H1 (cell line): ENCODE measurements around the gene TGFB1. TPM values are rescaled to one million over a fixed set of nuclear protein-coding genes. Genes with fewer than 3 reads are reported as not detected.

Source experiments
- CTCF ChIA-PET: fragments of 300-600 bp; sonication (Branson Sonifier 250); formaldehyde crosslinking; loops from one replicate; lab custom pipeline; 2021; ENCODE audit not compliant: partially characterized antibody; lab: Charles Lee
- POLR2A ChIA-PET: fragments of 300-600 bp; sonication (Branson Sonifier 250); formaldehyde crosslinking; loops from one replicate; lab custom pipeline; 2021; ENCODE audit warnings: inconsistent platforms; ENCODE audit not compliant: partially characterized antibody; lab: Charles Lee
- DNase-seq, 2 experiments: peaks; one replicate each; pipeline versions ENCODE4 v3.0.0 to v3.0.0-alpha.2; 2010 to 2022; ENCODE audit warnings: low spot score in 2 of 2, low read depth in 1 of 2, mixed read lengths in 1 of 2
- FAIRE-seq: peaks from 2 replicates; lab custom pipeline; 2011; peaks lifted over from hg19 to GRCh38; lab: Jason Lieb, UNC
- H2AFZ ChIP-seq: 2 replicates; pipeline ENCODE4 v1.8.1; 2012; ENCODE audit warnings: low read length, inconsistent platforms
- H2AK5ac ChIP-seq: 2 replicates; pipeline ENCODE4 v1.6.1; 2013; ENCODE audit warnings: low read depth, low read length
- H2BK120ac ChIP-seq: replicated peaks from 2 replicates; pipeline ENCODE3; 2013; ENCODE audit warnings: low read depth, low read length, inconsistent platforms
- H2BK12ac ChIP-seq: 2 replicates; pipeline ENCODE4 v1.6.1; 2013; ENCODE audit warnings: low read depth, low read length
- H2BK15ac ChIP-seq: 2 replicates; pipeline ENCODE4 v1.6.1; 2013; ENCODE audit warnings: low read length
- H2BK20ac ChIP-seq: 2 replicates; pipeline ENCODE4 v1.6.1; 2013; ENCODE audit warnings: low read length
- H2BK5ac ChIP-seq: 2 replicates; pipeline ENCODE4 v1.6.1; 2013; ENCODE audit warnings: low read depth, low read length
- H3K14ac ChIP-seq: 2 replicates; pipeline ENCODE4 v1.6.1; 2013; ENCODE audit warnings: inconsistent platforms; ENCODE audit not compliant: insufficient read length
- H3K18ac ChIP-seq: 2 replicates; pipeline ENCODE4 v1.6.1; 2013; ENCODE audit warnings: low read length; ENCODE audit errors: extremely low read depth
- H3K23ac ChIP-seq: 2 replicates; pipeline ENCODE4 v1.6.1; 2013; ENCODE audit warnings: inconsistent platforms; ENCODE audit not compliant: insufficient read length
- H3K23me2 ChIP-seq: 2 replicates; pipeline ENCODE4 v1.6.1; 2013; ENCODE audit warnings: low read depth, low read length
- H3K27ac ChIP-seq: 2 replicates; pipeline ENCODE4 v1.6.1; 2011; ENCODE audit warnings: low read depth, low read length, inconsistent platforms
- H3K27me3 ChIP-seq, 4 experiments: replicated peaks in 1 of 4; 1 replicate in 1 of 4; 2 replicates in 3 of 4; pipeline versions ENCODE4 v1.6.1 to v1.8.1; 2011 to 2013; ENCODE audit warnings: low read length in 3 of 4, mild to moderate bottlenecking in 3 of 4, inconsistent platforms in 2 of 4, mixed read lengths in 2 of 4, moderate library complexity in 1 of 4; ENCODE audit not compliant: control insufficient read depth in 3 of 4, insufficient read depth in 3 of 4; ENCODE audit errors: extremely low read depth in 1 of 4
- H3K36me3 ChIP-seq, 4 experiments: 2 replicates each; pipeline versions ENCODE4 v1.6.1 to v1.8.1; 2011 to 2013; ENCODE audit warnings: mild to moderate bottlenecking in 4 of 4, low read length in 3 of 4, moderate library complexity in 2 of 4, control low read depth in 1 of 4, inconsistent platforms in 1 of 4; ENCODE audit not compliant: insufficient read depth in 4 of 4, control insufficient read depth in 2 of 4
- H3K4ac ChIP-seq: replicated peaks from 2 replicates; pipeline ENCODE3; 2013; ENCODE audit warnings: low read length, low read depth, mixed read lengths, inconsistent platforms; ENCODE audit not compliant: insufficient read length
- H3K4me1 ChIP-seq, 4 experiments: replicated peaks in 1 of 4; 1 replicate in 1 of 4; 2 replicates in 3 of 4; pipeline versions ENCODE4 v1.6.1 to v1.8.1; 2011 to 2013; ENCODE audit warnings: low read length in 3 of 4, inconsistent platforms in 2 of 4, mixed read lengths in 1 of 4; ENCODE audit not compliant: insufficient read depth in 4 of 4, control insufficient read depth in 3 of 4
- H3K4me2 ChIP-seq, 2 experiments: 2 replicates each; pipeline versions ENCODE4 v1.6.1 to v1.8.1; 2011 to 2013; ENCODE audit warnings: low read depth in 2 of 2, low read length in 2 of 2, control low read depth in 1 of 2, inconsistent platforms in 1 of 2, mild to moderate bottlenecking in 1 of 2; ENCODE audit not compliant: insufficient read depth in 1 of 2
- H3K4me3 ChIP-seq, 4 experiments: fragments of 200-600, 300-600 bp in 1 of 4; sonication (generic), shearing (Covaris generic), sonication (Bioruptor Twin) in 1 of 4; 2 replicates each; pipeline versions ENCODE4 v1.5.1 to v1.8.1; 2011 to 2016; ENCODE audit warnings: low read length in 4 of 4, low read depth in 3 of 4, control low read depth in 2 of 4, inconsistent platforms in 2 of 4, mild to moderate bottlenecking in 2 of 4, mixed read lengths in 1 of 4, moderate library complexity in 1 of 4; ENCODE audit not compliant: insufficient read depth in 2 of 4; ENCODE audit errors: extremely low read depth in 1 of 4
- H3K56ac ChIP-seq: replicated peaks from 2 replicates; pipeline ENCODE3; 2013; ENCODE audit warnings: low read depth, mild to moderate bottlenecking, mixed read lengths, low read length, inconsistent platforms; ENCODE audit not compliant: insufficient read length
- H3K79me1 ChIP-seq: 2 replicates; pipeline ENCODE4 v1.6.1; 2013; ENCODE audit warnings: low read depth, low read length, control low read depth
- H3K79me2 ChIP-seq, 2 experiments: 2 replicates each; pipeline versions ENCODE4 v1.6.1 to v1.8.1; 2012 to 2013; ENCODE audit warnings: low read length in 2 of 2, mild to moderate bottlenecking in 2 of 2, inconsistent platforms in 1 of 2; ENCODE audit not compliant: insufficient read depth in 2 of 2, control insufficient read depth in 1 of 2
- H3K9ac ChIP-seq, 4 experiments: replicated peaks in 1 of 4; 1 replicate in 1 of 4; 2 replicates in 3 of 4; pipeline versions ENCODE4 v1.6.1 to v1.8.1; 2011 to 2013; ENCODE audit warnings: low read depth in 3 of 4, low read length in 3 of 4, control low read depth in 2 of 4, mild to moderate bottlenecking in 2 of 4, moderate library complexity in 2 of 4, inconsistent platforms in 1 of 4; ENCODE audit errors: extremely low read depth in 1 of 4
- H3K9me3 ChIP-seq, 2 experiments: 2 replicates each; pipeline versions ENCODE4 v1.6.1 to v1.8.1; 2012 to 2013; ENCODE audit warnings: mild to moderate bottlenecking in 2 of 2, moderate library complexity in 2 of 2, control low read depth in 1 of 2, inconsistent platforms in 1 of 2, low read depth in 1 of 2, low read length in 1 of 2, mixed read lengths in 1 of 2; ENCODE audit not compliant: insufficient read depth in 2 of 2
- H4K20me1 ChIP-seq, 2 experiments: replicated peaks in 1 of 2; 2 replicates each; pipeline versions ENCODE3 to v1.8.1; 2011 to 2013; ENCODE audit warnings: inconsistent platforms in 2 of 2, low read length in 2 of 2, mild to moderate bottlenecking in 1 of 2; ENCODE audit not compliant: insufficient read depth in 2 of 2, control insufficient read depth in 1 of 2
- H4K5ac ChIP-seq: 2 replicates; pipeline ENCODE4 v1.6.1; 2013; ENCODE audit warnings: low read length, low read depth, mixed read lengths, inconsistent platforms; ENCODE audit not compliant: insufficient read length
- H4K8ac ChIP-seq: 2 replicates; pipeline ENCODE4 v1.8.0; 2013; ENCODE audit warnings: mild to moderate bottlenecking, moderate library complexity, low read length, inconsistent platforms; ENCODE audit not compliant: insufficient read depth; ENCODE audit errors: extremely low read depth
- H4K91ac ChIP-seq: replicated peaks from 2 replicates; pipeline ENCODE3; 2013; ENCODE audit warnings: low read length, mixed read lengths, inconsistent platforms; ENCODE audit not compliant: insufficient read length
- CBX8 ChIP-seq: fragments of 300-800, 300-1000 bp; sonication (generic); IDR thresholded peaks from 2 replicates; pipeline ENCODE4 v1.7.1; 2016; ENCODE audit warnings: low read depth, low read length, borderline replicate concordance
- CHD1 ChIP-seq: IDR thresholded peaks from 2 replicates; pipeline ENCODE4 v1.6.1; 2012; ENCODE audit warnings: low read depth, low read length, improper control_type of control experiment
- CHD2 ChIP-seq: IDR thresholded peaks from 2 replicates; pipeline ENCODE4 v1.6.1; 2012; ENCODE audit warnings: low read length, improper control_type of control experiment
- CREB1 ChIP-seq: IDR thresholded peaks from 2 replicates; pipeline ENCODE4 v1.6.1; 2012; ENCODE audit warnings: inconsistent platforms
- GTF2F1 ChIP-seq: IDR thresholded peaks from 2 replicates; pipeline ENCODE4 v1.6.1; 2012; ENCODE audit warnings: low read depth, low read length, improper control_type of control experiment, borderline replicate concordance
- HDAC6 ChIP-seq: IDR thresholded peaks from one replicate; pipeline ENCODE4 v1.7.1; 2012; ENCODE audit warnings: low read depth, mild to moderate bottlenecking, inconsistent platforms, low read length, moderate library complexity
- KDM1A ChIP-seq: fragments of 200-600, 300-600 bp; sonication (generic); IDR thresholded peaks from 2 replicates; pipeline ENCODE4 v1.7.1; 2016; ENCODE audit warnings: mild to moderate bottlenecking, low read length, borderline replicate concordance
- MAX ChIP-seq: IDR thresholded peaks from 2 replicates; pipeline ENCODE4 v1.6.1; 2012; ENCODE audit warnings: inconsistent platforms
- PHF8 ChIP-seq: fragments of 200-600 bp; sonication (generic); conservative IDR thresholded peaks from 2 replicates; pipeline ENCODE4 v1.7.1; 2012; ENCODE audit warnings: low read depth, mild to moderate bottlenecking, inconsistent platforms, low read length, moderate library complexity
- RBBP5 ChIP-seq: IDR thresholded peaks from 2 replicates; pipeline ENCODE4 v1.7.1; 2012; ENCODE audit warnings: low read depth, mild to moderate bottlenecking, inconsistent platforms, low read length, moderate library complexity, borderline replicate concordance
- RXRA ChIP-seq: IDR thresholded peaks from 2 replicates; pipeline ENCODE4 v1.6.1; 2011; ENCODE audit warnings: low read depth, mild to moderate bottlenecking, low read length, moderate library complexity; ENCODE audit not compliant: insufficient read depth
- SUZ12 ChIP-seq: fragments of 200-600 bp; sonication (generic); IDR thresholded peaks from 2 replicates; pipeline ENCODE4 v1.6.1; 2012; ENCODE audit warnings: mild to moderate bottlenecking, inconsistent platforms, low read length, moderate library complexity, mixed read lengths
- WGBS, 2 experiments: shearing (Covaris generic) in 1 of 2; methylation state at CpG; one replicate each; pipeline versions ENCODE4 v1.1.6 to v1.1.7; 2013 to 2015; ENCODE audit warnings: low lambda C conversion rate in 2 of 2, mixed read lengths in 2 of 2, inconsistent platforms in 1 of 2, low coverage in 1 of 2, missing lambda C conversion rate in 1 of 2; ENCODE audit not compliant: insufficient replicate concordance in 2 of 2, insufficient coverage in 1 of 2, insufficient read length in 1 of 2; ENCODE audit errors: extremely low coverage in 1 of 2, missing lambda C conversion rate in 1 of 2; 5-methylcytosine and 5-hydroxymethylcytosine counted together
- polyA plus RNA-seq, 7 experiments: library from polyadenylated mRNA; depleted of rRNA in 3 of 7; stranded (reverse) in 5 of 7; unstranded in 2 of 7; fragments of >200 nt in 5 of 7; fragments of 200-250 nt in 2 of 7; gene quantifications; 1 replicate in 5 of 7; 2 replicates in 1 of 7; 4 replicates in 1 of 7; pipeline versions ENCODE4 v1.2.1 to v1.2.3, GENCODE V29; 2011 to 2013; ENCODE audit warnings: missing spikeins in 2 of 7, mixed read lengths in 2 of 7
- total RNA-seq: library from RNA; stranded (reverse); fragmentation: NEBNext Ultra II Directional; extraction: Animal tissue kit (Norgen Biotek cat#: 25700); gene quantifications from 2 replicates; pipeline ENCODE4 v1.2.1, GENCODE V29; 2021

Gene TGFB1
- total and polyA plus RNA-seq, 2 of the 8 experiments (the other 6 are each of a cell fraction or from before 2014, with no cell fraction given), result 1.7 to 10.6 TPM

DNA sequence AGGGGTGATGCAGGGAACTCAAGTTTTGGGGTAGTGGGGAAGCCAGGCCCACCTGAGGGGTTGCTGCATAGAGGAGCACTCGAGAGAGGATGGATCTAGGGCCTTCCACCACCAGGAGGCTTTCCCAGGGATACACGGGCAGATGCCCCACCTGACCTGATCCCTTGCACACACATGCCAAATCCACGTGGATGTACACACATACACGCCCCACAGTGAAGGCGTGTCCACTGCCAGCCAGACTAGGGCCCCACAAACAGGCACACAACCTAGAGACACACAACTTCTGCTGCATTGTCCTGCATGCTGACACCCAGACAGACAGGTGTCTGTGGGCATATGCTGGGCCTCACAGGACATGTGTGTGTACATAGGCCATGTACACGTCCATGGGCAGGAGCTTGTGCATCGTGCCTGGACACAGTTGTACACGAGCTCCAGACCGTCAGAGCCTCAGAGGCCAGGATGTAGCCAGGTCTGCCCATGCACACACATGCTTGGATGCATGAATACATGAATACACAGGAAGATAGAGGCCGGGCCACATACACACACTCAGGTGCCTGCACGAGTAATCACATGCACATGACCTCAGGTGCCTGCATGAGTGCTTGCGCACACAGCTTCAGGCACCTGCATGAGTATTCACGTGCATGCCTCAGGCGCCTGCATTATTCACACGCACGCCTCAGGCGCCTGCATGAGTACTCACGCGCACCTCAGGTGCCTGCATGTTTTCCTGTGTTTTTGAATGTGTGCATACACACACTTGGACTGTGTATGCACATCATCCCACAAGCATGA, 34.8 kb downstream of the TGFB1 start:
- CTCF ChIA-PET, result interaction anchor here (0.6 to 1.6 kb wide), 3 partner anchors 10 to 656 kb away, joined by 3 to 5 read pairs (median 4); no protein-coding TSS in a partner anchor
- H3K14ac ChIP-seq, result no peak overlapping the region
- H3K9ac ChIP-seq, result no peak overlapping the region
- H3K4ac ChIP-seq, result no peak overlapping the region
- no peak overlapping the region for H2AFZ ChIP-seq
- no peak overlapping the region for H2BK120ac ChIP-seq
- no peaks in the 10 kb centered on the region for H3K23me2 ChIP-seq
- FAIRE-seq (no peak), DNase-seq (no peak)
- no peak overlapping the region for H3K56ac ChIP-seq
- H4K20me1 ChIP-seq, result peaks cover 3 to 17% of the 10 kb centered on the region in 2 experiments
- POLR2A ChIA-PET, result interaction anchor here (0.6 to 12.6 kb wide), 6 partner anchors 10 to 1058 kb away, joined by 3 to 137 read pairs (median 3); partner anchors contain the start of genes B9D2, CCDC97, DMAC2 and TGFB1
- H3K27me3 ChIP-seq, result no peaks in the 10 kb centered on the region
- H3K27ac ChIP-seq, result no peak overlapping the region
- no peak overlapping the region for H4K91ac ChIP-seq
- no peaks in the 10 kb centered on the region; the same call in none of the 2 replicates for H3K79me1 ChIP-seq
- H3K18ac ChIP-seq, result no peak overlapping the region
- H2BK15ac ChIP-seq, result no peak overlapping the region
- no peak overlapping the region for H3K4me3 ChIP-seq
- no peak overlapping the region; the same call in 1 of the 2 replicates for H2BK5ac ChIP-seq
- no peak overlapping the region for H2AK5ac ChIP-seq
- no peak overlapping the region for H4K5ac ChIP-seq
- no peaks in the 10 kb centered on the region; a peak in 1 of 4 replicates for H3K79me2 ChIP-seq
- peaks cover 0 to 3% of the 10 kb centered on the region in 2 experiments; a peak in 1 of 4 replicates for H3K9me3 ChIP-seq
- no peak overlapping the region for H3K4me2 ChIP-seq
- WGBS, 2 experiments, result 94% methylated on average over 19 of the region's 19 CpGs; no CpG with 5 or more reads in 1 of the 2 experiments
- no peak overlapping the region for H2BK12ac ChIP-seq
- H4K8ac ChIP-seq, result no peak overlapping the region
- H3K36me3 ChIP-seq, result peaks cover 15 to 36% (median 22%) of the 10 kb centered on the region in 4 experiments; a peak in 7 of 8 replicates
- H3K23ac ChIP-seq, result no peak overlapping the region
- peaks cover 0 to 14% (median 6%) of the 10 kb centered on the region in 4 experiments; a peak in 6 of 7 replicates for H3K4me1 ChIP-seq
- no peak overlapping the region for H2BK20ac ChIP-seq
- TF ChIP-seq CREB1 (no peak), KDM1A (no peak), CHD2 (no peak), HDAC6 (no peak), RBBP5 (no peak), PHF8 (no peak), GTF2F1 (no peak), SUZ12 (no peak), CHD1 (no peak), MAX (no peak), RXRA (no peak), CBX8 (no peak)
